ENCODE data around the gene LDLRAP1.
A peak's percentile ranks its signal among the peaks of the same experiment; 100 is the strongest.
"Not testable (repeated sequence)": the region's sequence is repeated elsewhere in the genome, so short reads cannot be mapped to it uniquely, and the experiment has no call there.

Gene LDLRAP1

GRCh38 chr1:25543425-25544242, at the start of gene LDLRAP1:
Gene LDLRAP1 (plus strand): TSS chr1:25543606. CDS start chr1:25543699, 93 bp downstream.
- DNase-seq (ENCODE audit: low read depth) = peak; percentile 54

GRCh38 chr1:25494952-25495351, 48.5 kb upstream of the LDLRAP1 start:
- no peak for DNase-seq (ENCODE audit: low read depth)

- no peak for DNase-seq (ENCODE audit: low read depth)
Measured at GRCh38 chr1:25500694-25501093, 42.7 kb upstream of the LDLRAP1 start.

- peak; percentile 40 for DNase-seq (ENCODE audit: low read depth)
Measured at GRCh38 chr1:25501235-25502058, 42.0 kb upstream of the LDLRAP1 start.

GRCh38 chr1:25502957-25503356, 40.4 kb upstream of the LDLRAP1 start:
- DNase-seq (ENCODE audit: low read depth) = no peak

- no peak for DNase-seq (ENCODE audit: low read depth)
Measured at GRCh38 chr1:25503551-25504426, 39.6 kb upstream of the LDLRAP1 start.

GRCh38 chr1:25504706-25505595, 38.5 kb upstream of the LDLRAP1 start:
- DNase-seq (ENCODE audit: low read depth) = no peak

- no peak for DNase-seq (ENCODE audit: low read depth)
Measured at GRCh38 chr1:25505656-25506385, 37.6 kb upstream of the LDLRAP1 start.

- DNase-seq (ENCODE audit: low read depth) = not testable (repeated sequence)
Measured at GRCh38 chr1:25506566-25507463, 36.6 kb upstream of the LDLRAP1 start.

- no peak for DNase-seq (ENCODE audit: low read depth)
Measured at GRCh38 chr1:25513666-25514065, 29.7 kb upstream of the LDLRAP1 start.

- no peak for DNase-seq (ENCODE audit: low read depth)
Measured at GRCh38 chr1:25515033-25515432, 28.4 kb upstream of the LDLRAP1 start.

- no peak for DNase-seq (ENCODE audit: low read depth)
Measured at GRCh38 chr1:25516686-25517085, 26.7 kb upstream of the LDLRAP1 start.

- no peak for DNase-seq (ENCODE audit: low read depth)
Measured at GRCh38 chr1:25517476-25518394, 25.7 kb upstream of the LDLRAP1 start.

GRCh38 chr1:25519624-25520023, 23.8 kb upstream of the LDLRAP1 start:
- DNase-seq (ENCODE audit: low read depth) = peak; percentile 57

GRCh38 chr1:25520446-25521061, 22.9 kb upstream of the LDLRAP1 start:
- peak; percentile 32 for DNase-seq (ENCODE audit: low read depth)

GRCh38 chr1:25522031-25522655, 21.3 kb upstream of the LDLRAP1 start:
- DNase-seq (ENCODE audit: low read depth) = no peak

GRCh38 chr1:25523542-25523941, 19.9 kb upstream of the LDLRAP1 start:
- DNase-seq (ENCODE audit: low read depth) = no peak
